ENCODE results near the gene FARS2.

The FARS2 gene

DNA sequence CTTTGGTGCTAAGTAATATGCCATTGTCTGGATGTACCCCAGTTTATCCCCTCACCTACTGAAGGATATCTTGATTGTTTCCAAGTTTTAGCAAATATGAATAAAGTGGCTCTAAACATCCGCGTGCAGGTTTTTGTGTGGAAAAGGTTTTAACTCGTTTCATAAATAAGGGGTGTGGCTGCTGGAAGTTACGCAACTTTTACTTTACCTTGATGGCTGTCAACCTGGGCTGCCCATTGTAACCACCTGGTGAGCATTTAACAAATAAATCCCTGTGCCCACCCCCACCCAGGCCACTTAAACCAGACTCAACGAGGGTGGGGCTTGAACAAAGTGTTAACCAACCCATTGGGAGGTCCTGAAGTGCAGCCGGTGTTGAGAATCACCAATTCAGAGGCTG is 557.6 kb downstream of the FARS2 start:
- no peak overlapping the region for H3K27ac ChIP-seq (ENCODE audit: extremely low read depth, low read depth, low read length)
- POLR2A ChIA-PET: no interaction called here

More for the DNA sequence above, 557.6 kb downstream of the FARS2 start:
- Histone ChIP-seq H3K36me3 (ENCODE audit: control insufficient read depth in 2 of 2, insufficient read depth in 1 of 2, low read length in 2 of 2) (no peaks in the 10 kb centered on the region), H3K4me1 (ENCODE audit: control insufficient read depth, insufficient read depth, low read length) (no peaks in the 10 kb centered on the region), H3K9me3 (ENCODE audit: control insufficient read depth, insufficient read depth, low read depth, low read length) (no peaks in the 10 kb centered on the region), H3K4me3 (ENCODE audit: low read depth, low read length) (no peak overlapping the region)
- TF ChIP-seq, protein P1, sequence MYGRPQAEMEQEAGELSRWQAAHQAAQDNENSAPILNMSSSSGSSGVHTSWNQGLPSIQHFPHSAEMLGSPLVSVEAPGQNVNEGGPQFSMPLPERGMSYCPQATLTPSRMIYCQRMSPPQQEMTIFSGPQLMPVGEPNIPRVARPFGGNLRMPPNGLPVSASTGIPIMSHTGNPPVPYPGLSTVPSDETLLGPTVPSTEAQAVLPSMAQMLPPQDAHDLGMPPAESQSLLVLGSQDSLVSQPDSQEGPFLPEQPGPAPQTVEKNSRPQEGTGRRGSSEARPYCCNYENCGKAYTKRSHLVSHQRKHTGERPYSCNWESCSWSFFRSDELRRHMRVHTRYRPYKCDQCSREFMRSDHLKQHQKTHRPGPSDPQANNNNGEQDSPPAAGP (tag by site-specific recombination; IDR thresholded peaks at IDR 0.05): no peak
- TF ChIP-seq, protein P2, sequence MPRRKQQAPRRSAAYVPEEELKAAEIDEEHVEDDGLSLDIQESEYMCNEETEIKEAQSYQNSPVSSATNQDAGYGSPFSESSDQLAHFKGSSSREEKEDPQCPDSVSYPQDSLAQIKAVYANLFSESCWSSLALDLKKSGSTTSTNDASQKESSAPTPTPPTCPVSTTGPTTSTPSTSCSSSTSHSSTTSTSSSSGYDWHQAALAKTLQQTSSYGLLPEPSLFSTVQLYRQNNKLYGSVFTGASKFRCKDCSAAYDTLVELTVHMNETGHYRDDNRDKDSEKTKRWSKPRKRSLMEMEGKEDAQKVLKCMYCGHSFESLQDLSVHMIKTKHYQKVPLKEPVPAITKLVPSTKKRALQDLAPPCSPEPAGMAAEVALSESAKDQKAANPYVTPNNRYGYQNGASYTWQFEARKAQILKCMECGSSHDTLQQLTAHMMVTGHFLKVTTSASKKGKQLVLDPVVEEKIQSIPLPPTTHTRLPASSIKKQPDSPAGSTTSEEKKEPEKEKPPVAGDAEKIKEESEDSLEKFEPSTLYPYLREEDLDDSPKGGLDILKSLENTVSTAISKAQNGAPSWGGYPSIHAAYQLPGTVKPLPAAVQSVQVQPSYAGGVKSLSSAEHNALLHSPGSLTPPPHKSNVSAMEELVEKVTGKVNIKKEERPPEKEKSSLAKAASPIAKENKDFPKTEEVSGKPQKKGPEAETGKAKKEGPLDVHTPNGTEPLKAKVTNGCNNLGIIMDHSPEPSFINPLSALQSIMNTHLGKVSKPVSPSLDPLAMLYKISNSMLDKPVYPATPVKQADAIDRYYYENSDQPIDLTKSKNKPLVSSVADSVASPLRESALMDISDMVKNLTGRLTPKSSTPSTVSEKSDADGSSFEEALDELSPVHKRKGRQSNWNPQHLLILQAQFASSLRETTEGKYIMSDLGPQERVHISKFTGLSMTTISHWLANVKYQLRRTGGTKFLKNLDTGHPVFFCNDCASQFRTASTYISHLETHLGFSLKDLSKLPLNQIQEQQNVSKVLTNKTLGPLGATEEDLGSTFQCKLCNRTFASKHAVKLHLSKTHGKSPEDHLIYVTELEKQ (tag by site-specific recombination; IDR thresholded peaks at IDR 0.05; ENCODE audit: borderline replicate concordance): no peak
- TF ChIP-seq ZNF768 (tag by site-specific recombination; IDR thresholded peaks at IDR 0.05) (no peak), ZNF600 (tag by site-specific recombination; IDR thresholded peaks at IDR 0.05) (no peak), SALL2 (tag by site-specific recombination; IDR thresholded peaks at IDR 0.05; ENCODE audit: borderline replicate concordance) (no peak), KLF7 (tag by site-specific recombination; IDR thresholded peaks at IDR 0.05; ENCODE audit: borderline replicate concordance) (no peak)
- TF ChIP-seq, protein P3, sequence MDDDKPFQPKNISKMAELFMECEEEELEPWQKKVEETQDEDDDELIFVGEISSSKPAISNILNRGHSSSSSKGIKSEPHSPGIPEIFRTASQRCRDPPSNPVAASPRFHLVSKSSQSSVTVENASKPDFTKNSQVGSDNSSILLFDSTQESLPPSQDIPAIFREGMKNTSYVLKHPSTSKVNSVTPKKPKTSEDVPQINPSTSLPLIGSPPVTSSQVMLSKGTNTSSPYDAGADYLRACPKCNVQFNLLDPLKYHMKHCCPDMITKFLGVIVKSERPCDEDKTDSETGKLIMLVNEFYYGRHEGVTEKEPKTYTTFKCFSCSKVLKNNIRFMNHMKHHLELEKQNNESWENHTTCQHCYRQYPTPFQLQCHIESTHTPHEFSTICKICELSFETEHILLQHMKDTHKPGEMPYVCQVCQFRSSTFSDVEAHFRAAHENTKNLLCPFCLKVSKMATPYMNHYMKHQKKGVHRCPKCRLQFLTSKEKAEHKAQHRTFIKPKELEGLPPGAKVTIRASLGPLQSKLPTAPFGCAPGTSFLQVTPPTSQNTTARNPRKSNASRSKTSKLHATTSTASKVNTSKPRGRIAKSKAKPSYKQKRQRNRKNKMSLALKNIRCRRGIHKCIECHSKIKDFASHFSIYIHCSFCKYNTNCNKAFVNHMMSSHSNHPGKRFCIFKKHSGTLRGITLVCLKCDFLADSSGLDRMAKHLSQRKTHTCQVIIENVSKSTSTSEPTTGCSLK (tag by site-specific recombination; IDR thresholded peaks at IDR 0.05): no peak
- TF ChIP-seq, protein P4, sequence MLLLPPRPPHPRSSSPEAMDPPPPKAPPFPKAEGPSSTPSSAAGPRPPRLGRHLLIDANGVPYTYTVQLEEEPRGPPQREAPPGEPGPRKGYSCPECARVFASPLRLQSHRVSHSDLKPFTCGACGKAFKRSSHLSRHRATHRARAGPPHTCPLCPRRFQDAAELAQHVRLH (tag by site-specific recombination; IDR thresholded peaks at IDR 0.05): no peak
- CTCF ChIA-PET: no interaction called here
